HG03520 (cell line): ENCODE measurements around the gene RNU6-9.

ENCODE experiments used
- ATAC-seq: cut with Tn5 transposase; IDR thresholded peaks from one replicate; pipeline ENCODE4 v1.9.1; 2021; ENCODE audit warnings: mild to moderate bottlenecking, moderate library complexity; ENCODE audit not compliant: unreplicated experiment

RNU6-9 gene

GRCh38 chr19:861141-861755, 32.0 kb upstream of the RNU6-9 start:
- ATAC-seq: no peak

- no peak for ATAC-seq
Observed at GRCh38 chr19:861756-862580, 31.3 kb upstream of the RNU6-9 start.

GRCh38 chr19:862581-863314, 30.5 kb upstream of the RNU6-9 start:
- ATAC-seq: no peak

GRCh38 chr19:863315-863620, 30.0 kb upstream of the RNU6-9 start:
- no peak for ATAC-seq

- ATAC-seq: no peak
Observed at GRCh38 chr19:866769-867300, 26.4 kb upstream of the RNU6-9 start.

GRCh38 chr19:867301-867793, 25.9 kb upstream of the RNU6-9 start:
- no peak for ATAC-seq

GRCh38 chr19:867855-868457, 25.3 kb upstream of the RNU6-9 start:
- no peak for ATAC-seq

GRCh38 chr19:868458-869244, 24.6 kb upstream of the RNU6-9 start:
- no peak for ATAC-seq

GRCh38 chr19:869245-870177, 23.8 kb upstream of the RNU6-9 start:
- no peak for ATAC-seq

- ATAC-seq: no peak
Observed at GRCh38 chr19:870314-870713, 23.0 kb upstream of the RNU6-9 start.

GRCh38 chr19:870963-871401, 22.3 kb upstream of the RNU6-9 start:
- no peak for ATAC-seq

- no peak for ATAC-seq
Observed at GRCh38 chr19:871446-872265, 21.6 kb upstream of the RNU6-9 start.

- ATAC-seq: no peak
Observed at GRCh38 chr19:872266-872951, 20.9 kb upstream of the RNU6-9 start.

GRCh38 chr19:873084-873483, 20.2 kb upstream of the RNU6-9 start:
- no peak for ATAC-seq

GRCh38 chr19:873561-874041, 19.7 kb upstream of the RNU6-9 start:
- no peak for ATAC-seq

- ATAC-seq: no peak
Observed at GRCh38 chr19:875265-875879, 17.9 kb upstream of the RNU6-9 start.

- ATAC-seq: no peak
Observed at GRCh38 chr19:876089-876488, 17.2 kb upstream of the RNU6-9 start.
